Epithelial cell of prostate (primary cell): ENCODE results near the gene PDGFA.

ENCODE experiments used
- DNase-seq: peaks from one replicate; pipeline ENCODE4 v3.0.0-alpha.2; 2011; ENCODE audit warnings: low read depth, low spot score
- H3K27ac ChIP-seq: fragments of 450-650 bp; 2 replicates; pipeline ENCODE4 v1.5.1; 2017; ENCODE audit warnings: mild to moderate bottlenecking

PDGFA gene

GRCh38 chr7:452791-453455 lies 66.7 kb downstream of the PDGFA start:
- no peak for DNase-seq

GRCh38 chr7:452226-452751 lies 67.4 kb downstream of the PDGFA start:
- DNase-seq = no peak
- H3K27ac ChIP-seq = no peak overlapping the region

More at GRCh38 chr7:452791-453455, 66.7 kb downstream of the PDGFA start:
- no peak overlapping the region for H3K27ac ChIP-seq

GRCh38 chr7:451255-452225 lies 68.1 kb downstream of the PDGFA start:
- no peak overlapping the region for H3K27ac ChIP-seq
- DNase-seq = no peak

GRCh38 chr7:450741-451140 lies 68.9 kb downstream of the PDGFA start:
- H3K27ac ChIP-seq = no peak overlapping the region
- no peak for DNase-seq

GRCh38 chr7:450036-450435 lies 69.6 kb downstream of the PDGFA start:
- DNase-seq = no peak
- H3K27ac ChIP-seq = no peak overlapping the region

GRCh38 chr7:449324-450019 lies 70.2 kb downstream of the PDGFA start:
- H3K27ac ChIP-seq = no peak overlapping the region
- no peak for DNase-seq

GRCh38 chr7:447523-447922 lies 72.1 kb downstream of the PDGFA start:
- no peak for DNase-seq
- H3K27ac ChIP-seq = no peak overlapping the region
